Parathyroid adenoma (tissue), 2 donors: ENCODE measurements around the gene L3MBTL4.

Source experiments
- H2AFZ ChIP-seq: fragments of 300-600 bp; sonication (generic); one replicate; pipeline ENCODE4 v1.7.0; 2017; ENCODE audit warnings: antibody characterized with exemption, mild to moderate bottlenecking
- H3K27ac ChIP-seq: fragments of 300-600 bp; sonication (generic); one replicate; pipeline ENCODE4 v1.7.0; 2017
- H3K27me3 ChIP-seq: fragments of 300-600 bp; sonication (generic); one replicate; pipeline ENCODE4 v1.7.0; 2017; ENCODE audit warnings: low read length; ENCODE audit not compliant: control insufficient read depth, insufficient read depth
- H3K36me3 ChIP-seq: fragments of 300-600 bp; sonication (generic); one replicate; pipeline ENCODE4 v1.7.0; 2017; ENCODE audit warnings: low read length; ENCODE audit not compliant: control insufficient read depth, insufficient read depth
- H3K4me1 ChIP-seq: fragments of 300-600 bp; sonication (generic); one replicate; pipeline ENCODE4 v1.7.0; 2017; ENCODE audit warnings: control low read depth
- H3K4me2 ChIP-seq: fragments of 300-600 bp; sonication (generic); one replicate; pipeline ENCODE4 v1.7.0; 2017; ENCODE audit warnings: low read length
- H3K4me3 ChIP-seq: fragments of 300-600 bp; sonication (generic); one replicate; pipeline ENCODE4 v1.7.0; 2017; ENCODE audit warnings: low read depth, low read length
- H3K79me2 ChIP-seq: fragments of 300-600 bp; sonication (generic); one replicate; pipeline ENCODE4 v1.7.0; 2017; ENCODE audit warnings: control low read depth
- H3K9ac ChIP-seq: fragments of 300-600 bp; sonication (generic); one replicate; pipeline ENCODE4 v1.7.0; 2017; ENCODE audit warnings: mild to moderate bottlenecking
- H3K9me3 ChIP-seq: fragments of 300-600 bp; sonication (generic); one replicate; pipeline ENCODE4 v1.7.0; 2017; ENCODE audit warnings: low read length; ENCODE audit not compliant: control insufficient read depth
- TF ChIP-seq, protein P1 (sequence below): fragments of 300-600 bp; sonication (generic); IDR thresholded peaks from one replicate; pipeline ENCODE4 v1.7.0; 2017; ENCODE audit warnings: antibody characterized with exemption, mild to moderate bottlenecking
- donor health status: primary hyperparathyroidism.

The L3MBTL4 gene

DNA sequence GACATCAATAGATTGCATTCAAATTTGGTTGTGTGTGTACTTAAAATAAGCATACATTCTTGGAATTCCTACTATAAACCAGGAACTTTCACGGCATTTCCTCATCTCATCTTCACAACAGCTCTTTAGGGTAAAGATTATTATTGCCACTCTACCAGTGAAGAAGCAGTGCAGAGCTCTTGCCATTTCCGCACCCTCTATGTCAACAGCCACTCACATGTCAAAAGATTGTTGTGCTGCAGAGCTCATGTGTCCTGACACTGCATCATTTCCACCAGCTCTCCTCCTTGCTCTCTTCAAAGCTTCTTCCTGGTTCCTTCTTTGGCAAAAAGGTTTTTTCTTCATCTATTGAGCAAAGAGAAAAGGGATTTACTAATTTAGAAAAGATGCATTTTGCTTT, 26.5 kb upstream of the L3MBTL4 start:
- Histone ChIP-seq H3K4me2 (no peak overlapping the region), H3K4me3 (no peak overlapping the region), H2AFZ (no peak overlapping the region), H3K4me1 (no peaks in the 10 kb centered on the region), H3K79me2 (no peaks in the 10 kb centered on the region), H3K27me3 (no peaks in the 10 kb centered on the region), H3K9me3 (no peaks in the 10 kb centered on the region), H3K9ac (no peak overlapping the region), H3K36me3 (no peaks in the 10 kb centered on the region), H3K27ac (no peak overlapping the region)
- TF ChIP-seq, protein P1, sequence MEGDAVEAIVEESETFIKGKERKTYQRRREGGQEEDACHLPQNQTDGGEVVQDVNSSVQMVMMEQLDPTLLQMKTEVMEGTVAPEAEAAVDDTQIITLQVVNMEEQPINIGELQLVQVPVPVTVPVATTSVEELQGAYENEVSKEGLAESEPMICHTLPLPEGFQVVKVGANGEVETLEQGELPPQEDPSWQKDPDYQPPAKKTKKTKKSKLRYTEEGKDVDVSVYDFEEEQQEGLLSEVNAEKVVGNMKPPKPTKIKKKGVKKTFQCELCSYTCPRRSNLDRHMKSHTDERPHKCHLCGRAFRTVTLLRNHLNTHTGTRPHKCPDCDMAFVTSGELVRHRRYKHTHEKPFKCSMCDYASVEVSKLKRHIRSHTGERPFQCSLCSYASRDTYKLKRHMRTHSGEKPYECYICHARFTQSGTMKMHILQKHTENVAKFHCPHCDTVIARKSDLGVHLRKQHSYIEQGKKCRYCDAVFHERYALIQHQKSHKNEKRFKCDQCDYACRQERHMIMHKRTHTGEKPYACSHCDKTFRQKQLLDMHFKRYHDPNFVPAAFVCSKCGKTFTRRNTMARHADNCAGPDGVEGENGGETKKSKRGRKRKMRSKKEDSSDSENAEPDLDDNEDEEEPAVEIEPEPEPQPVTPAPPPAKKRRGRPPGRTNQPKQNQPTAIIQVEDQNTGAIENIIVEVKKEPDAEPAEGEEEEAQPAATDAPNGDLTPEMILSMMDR = no peak

DNA sequence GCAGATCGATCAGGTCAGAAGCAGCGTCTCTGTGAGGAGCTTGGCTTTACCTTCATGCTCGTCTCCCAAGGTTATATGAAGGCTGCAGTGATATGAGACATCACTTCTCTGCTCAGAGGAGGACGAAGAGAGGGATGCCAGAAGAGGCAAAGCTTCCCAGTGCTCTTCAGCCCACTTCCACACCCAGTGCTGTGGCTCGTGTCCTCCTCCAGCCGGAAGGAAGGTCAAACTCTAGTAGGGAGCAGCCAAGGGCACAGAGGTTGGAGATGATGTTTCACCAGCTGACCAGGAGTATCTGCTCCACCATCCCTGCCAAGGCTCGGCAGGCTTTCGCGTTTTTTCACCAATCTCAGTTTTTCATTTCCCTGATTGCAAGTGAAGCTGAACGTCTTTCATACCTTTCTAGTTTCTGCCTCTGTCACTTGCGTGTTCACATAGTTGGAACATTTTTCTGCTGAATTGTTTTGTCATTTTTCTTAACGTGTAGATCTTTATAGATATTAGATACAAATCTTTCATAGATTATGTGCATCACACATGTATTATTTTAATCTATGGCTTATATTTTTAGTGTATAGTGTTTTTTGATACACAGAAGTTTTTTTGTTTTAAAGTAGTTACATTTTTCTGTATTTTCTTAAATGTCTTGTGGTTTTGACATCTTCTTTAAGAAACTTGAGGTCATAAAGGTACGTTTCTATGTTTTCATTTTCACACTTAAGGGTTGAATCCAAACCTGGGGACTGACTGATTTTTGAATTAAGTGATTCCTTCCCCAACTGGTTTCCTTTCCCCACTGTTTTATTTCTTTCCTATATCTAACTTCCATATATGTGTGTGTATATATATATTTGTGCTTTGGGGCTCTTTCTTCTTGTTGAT, 23.5 kb upstream of the L3MBTL4 start:
- TF ChIP-seq, protein P1 = no peak

DNA sequence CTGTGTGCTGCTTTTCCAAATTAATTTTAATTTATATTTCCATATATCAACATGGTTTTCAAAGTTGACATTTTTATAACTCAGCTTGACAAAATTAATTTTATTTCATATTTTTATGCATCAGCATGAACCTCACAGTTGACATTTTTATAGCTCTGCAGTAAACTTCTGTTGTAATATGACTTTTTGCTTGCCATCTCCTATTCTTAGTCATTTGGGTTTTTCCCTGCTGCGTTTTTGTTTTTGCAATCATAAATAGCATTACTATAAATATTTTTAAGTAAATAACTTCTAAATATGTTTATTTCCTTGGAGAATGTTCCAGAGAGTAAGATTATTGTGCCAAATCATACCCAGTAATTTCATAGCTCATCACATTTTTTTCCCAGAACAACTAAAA, 21.0 kb upstream of the L3MBTL4 start:
- Histone ChIP-seq H3K4me3 (no peak overlapping the region), H3K9ac (no peak overlapping the region), H3K27ac (no peak overlapping the region), H3K4me1 (no peaks in the 10 kb centered on the region), H3K9me3 (no peaks in the 10 kb centered on the region), H3K36me3 (no peaks in the 10 kb centered on the region), H3K79me2 (no peaks in the 10 kb centered on the region), H3K4me2 (no peak overlapping the region), H2AFZ (no peak overlapping the region), H3K27me3 (no peaks in the 10 kb centered on the region)
- TF ChIP-seq, protein P1 = no peak

More for the DNA sequence above, 23.5 kb upstream of the L3MBTL4 start:
- H3K9me3 ChIP-seq = no peaks in the 10 kb centered on the region
- H3K36me3 ChIP-seq = no peaks in the 10 kb centered on the region
- H3K27me3 ChIP-seq = no peaks in the 10 kb centered on the region
- H3K79me2 ChIP-seq = no peaks in the 10 kb centered on the region
- no peak overlapping the region for H3K4me3 ChIP-seq
- H3K4me2 ChIP-seq = no peak overlapping the region
- H3K4me1 ChIP-seq = no peaks in the 10 kb centered on the region
- peak overlapping the region; percentile 27 for H2AFZ ChIP-seq
- H3K9ac ChIP-seq = no peak overlapping the region
- no peak overlapping the region for H3K27ac ChIP-seq

DNA sequence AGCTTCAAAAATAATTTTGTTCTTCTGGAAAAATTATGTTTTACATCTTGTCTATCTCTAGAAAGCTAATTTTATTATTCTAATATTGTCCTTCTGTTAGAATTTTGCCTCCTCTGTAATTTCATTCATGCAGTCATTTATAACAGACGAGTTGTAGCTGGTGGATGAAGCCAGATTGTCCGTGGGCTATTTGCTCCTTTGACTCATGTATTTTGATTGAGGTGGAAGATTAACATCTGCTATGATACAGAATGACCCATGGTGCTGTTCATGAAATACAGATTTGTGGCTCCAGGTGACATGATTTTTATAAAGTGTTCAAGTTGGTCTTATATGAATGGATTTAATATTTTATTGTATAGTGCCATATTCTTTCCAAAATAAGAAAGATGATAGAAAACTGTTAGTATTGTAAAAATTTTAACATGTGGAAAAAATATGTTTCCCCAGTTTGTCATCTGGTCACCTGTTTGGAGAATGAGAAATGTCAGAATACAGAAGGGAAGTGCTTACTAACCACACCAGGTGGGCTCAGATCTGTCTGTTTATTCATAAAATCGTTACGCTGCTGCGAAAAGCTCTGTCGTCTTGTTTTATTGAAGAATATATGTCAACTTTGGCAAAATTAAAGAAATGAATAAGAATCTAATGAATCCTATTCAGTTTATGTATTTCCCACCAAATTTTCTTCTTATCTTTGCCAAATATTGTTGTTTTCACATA, 20.4 kb upstream of the L3MBTL4 start:
- H3K9me3 ChIP-seq = no peaks in the 10 kb centered on the region
- H3K4me3 ChIP-seq = no peak overlapping the region
- H3K27me3 ChIP-seq = no peaks in the 10 kb centered on the region
- H3K27ac ChIP-seq = no peak overlapping the region
- TF ChIP-seq, protein P1 = no peak
- H3K4me1 ChIP-seq = no peaks in the 10 kb centered on the region
- H3K9ac ChIP-seq = no peak overlapping the region
- no peak overlapping the region for H3K4me2 ChIP-seq
- no peak overlapping the region for H2AFZ ChIP-seq
- H3K36me3 ChIP-seq = no peaks in the 10 kb centered on the region
- H3K79me2 ChIP-seq = no peaks in the 10 kb centered on the region
